ENCODE data around the gene ARHGEF40. TPM values are rescaled to one million over a fixed set of nuclear protein-coding genes. Genes with fewer than 3 reads are reported as not detected.

Gene ARHGEF40
- total RNA-seq, 4 donors from 2014 or later: 32.3 to 109 (median 46.9) TPM

GRCh38 chr14:21087294-21088091 is 17.4 kb downstream of the ARHGEF40 start:
- TF ChIP-seq, protein P1, sequence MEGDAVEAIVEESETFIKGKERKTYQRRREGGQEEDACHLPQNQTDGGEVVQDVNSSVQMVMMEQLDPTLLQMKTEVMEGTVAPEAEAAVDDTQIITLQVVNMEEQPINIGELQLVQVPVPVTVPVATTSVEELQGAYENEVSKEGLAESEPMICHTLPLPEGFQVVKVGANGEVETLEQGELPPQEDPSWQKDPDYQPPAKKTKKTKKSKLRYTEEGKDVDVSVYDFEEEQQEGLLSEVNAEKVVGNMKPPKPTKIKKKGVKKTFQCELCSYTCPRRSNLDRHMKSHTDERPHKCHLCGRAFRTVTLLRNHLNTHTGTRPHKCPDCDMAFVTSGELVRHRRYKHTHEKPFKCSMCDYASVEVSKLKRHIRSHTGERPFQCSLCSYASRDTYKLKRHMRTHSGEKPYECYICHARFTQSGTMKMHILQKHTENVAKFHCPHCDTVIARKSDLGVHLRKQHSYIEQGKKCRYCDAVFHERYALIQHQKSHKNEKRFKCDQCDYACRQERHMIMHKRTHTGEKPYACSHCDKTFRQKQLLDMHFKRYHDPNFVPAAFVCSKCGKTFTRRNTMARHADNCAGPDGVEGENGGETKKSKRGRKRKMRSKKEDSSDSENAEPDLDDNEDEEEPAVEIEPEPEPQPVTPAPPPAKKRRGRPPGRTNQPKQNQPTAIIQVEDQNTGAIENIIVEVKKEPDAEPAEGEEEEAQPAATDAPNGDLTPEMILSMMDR (IDR thresholded peaks at IDR 0.05; ENCODE audit: low read depth): no peak

DNA sequence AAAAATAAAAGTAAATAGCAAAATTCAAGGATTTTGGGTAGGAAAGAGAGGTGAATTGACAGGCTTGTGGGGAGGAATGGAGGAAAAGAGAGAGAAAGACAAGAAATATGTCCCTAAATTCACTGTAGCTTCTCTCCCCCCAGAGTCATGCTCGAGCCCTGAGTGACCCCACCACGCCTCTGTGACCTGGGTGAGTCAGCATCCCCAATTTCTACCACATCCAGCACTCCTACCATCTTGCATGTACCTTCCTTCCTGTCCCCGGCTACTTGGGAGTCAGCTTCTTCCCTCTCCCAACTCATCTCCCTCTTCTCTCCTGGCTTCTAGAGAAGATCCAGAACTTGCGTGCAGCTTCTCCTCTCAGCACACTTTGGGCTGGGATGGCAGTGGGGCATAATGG is 18.6 kb downstream of the ARHGEF40 start:
- TF ChIP-seq, protein P1 (IDR thresholded peaks at IDR 0.05; ENCODE audit: low read depth): no peak

- TF ChIP-seq, protein P1 (IDR thresholded peaks at IDR 0.05; ENCODE audit: low read depth): no peak
Measured at GRCh38 chr14:21089271-21089670, 19.2 kb downstream of the ARHGEF40 start.

- TF ChIP-seq, protein P1 (IDR thresholded peaks at IDR 0.05; ENCODE audit: low read depth): no peak
Measured at GRCh38 chr14:21089877-21090193, 19.7 kb downstream of the ARHGEF40 start.

DNA sequence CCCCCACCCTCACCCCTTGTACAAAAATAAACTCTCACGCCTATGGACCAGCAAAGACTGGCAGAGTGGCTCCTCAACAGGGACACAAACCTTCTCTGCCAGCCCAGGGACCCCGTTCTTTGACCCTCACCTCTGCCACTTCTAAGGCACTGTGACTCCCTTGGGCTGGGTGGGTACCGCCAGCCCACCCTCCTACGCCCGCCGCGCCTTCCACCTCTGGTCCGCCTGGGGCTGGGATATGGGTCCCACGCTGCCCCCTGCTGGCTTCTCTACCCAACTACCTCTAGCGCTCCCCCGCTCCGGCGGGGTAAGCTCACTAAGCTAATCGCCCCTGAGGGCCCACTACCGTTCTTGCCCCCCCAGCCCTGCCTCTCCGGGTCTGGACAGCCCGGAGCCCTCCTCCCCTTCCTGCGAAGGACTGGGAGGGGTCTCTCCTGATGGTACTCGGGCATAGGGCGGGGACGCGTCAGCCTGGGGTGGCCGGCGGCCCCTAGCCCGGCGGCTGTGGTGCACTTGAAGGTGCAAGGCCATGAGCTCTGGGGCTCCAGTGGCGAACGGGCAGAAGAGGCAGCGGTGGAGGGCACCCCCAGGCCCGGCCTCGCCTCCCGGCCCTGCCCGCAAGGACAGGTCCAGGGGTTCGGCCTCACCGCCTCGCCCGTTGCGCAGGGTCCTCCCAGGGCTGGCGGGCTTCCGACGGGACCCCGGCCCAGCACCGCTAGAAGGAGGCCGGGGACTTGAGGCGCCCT is 20.3 kb downstream of the ARHGEF40 start:
- TF ChIP-seq, protein P1 (IDR thresholded peaks at IDR 0.05; ENCODE audit: low read depth): no peak

GRCh38 chr14:21090940-21091663 is 21.0 kb downstream of the ARHGEF40 start:
- TF ChIP-seq, protein P1 (IDR thresholded peaks at IDR 0.05; ENCODE audit: low read depth): no peak

DNA sequence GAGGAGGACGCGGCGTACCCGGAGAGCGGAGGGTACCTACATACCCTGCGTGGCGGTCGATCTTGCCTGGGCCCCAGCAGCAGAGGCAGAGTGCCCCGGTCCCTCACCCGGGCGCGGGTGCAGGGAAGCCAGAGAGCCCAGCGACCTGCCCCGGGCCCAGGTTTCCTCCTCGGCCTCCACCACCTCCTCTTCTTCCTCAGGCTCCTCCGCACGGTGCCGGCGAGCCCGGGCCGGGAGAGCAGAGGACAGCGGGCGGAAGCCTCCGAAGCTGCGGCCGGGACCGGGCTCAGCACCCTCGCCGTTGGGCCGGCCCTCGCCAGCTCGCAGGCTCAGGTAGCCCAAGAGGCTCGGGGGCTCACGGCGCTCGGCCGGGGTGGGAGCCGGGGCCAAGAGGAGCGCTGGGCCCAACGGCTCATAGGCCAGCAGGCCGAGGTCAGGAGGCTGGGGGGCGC is 21.7 kb downstream of the ARHGEF40 start:
- TF ChIP-seq, protein P1 (IDR thresholded peaks at IDR 0.05; ENCODE audit: low read depth): no peak

All from subcutaneous adipose tissue (tissue), 4 donors.